22Rv1 (cell line): ENCODE results near the gene MDH2.
"Not testable (repeated sequence)": the region's sequence is repeated elsewhere in the genome, so short reads cannot be mapped to it uniquely, and the experiment has no call there.

Experiments used
- H3K27ac ChIP-seq: fragments of 450-650 bp; 2 replicates; pipeline ENCODE4 v1.5.1; 2017
- CTCF ChIP-seq: fragments of 450-650 bp; IDR thresholded peaks from 2 replicates; pipeline ENCODE4 v1.5.1; 2017; ENCODE audit warnings: mild to moderate bottlenecking
- ZFX ChIP-seq: fragments of 450-650 bp; IDR thresholded peaks from 2 replicates; pipeline ENCODE4 v1.6.1; 2017; ENCODE audit warnings: antibody characterized with exemption, borderline replicate concordance

MDH2 gene

GRCh38 chr7:76029682-76030081 is 18.2 kb upstream of the MDH2 start:
- peak; percentile 22; the same call in 1 of the 2 replicates for TF ChIP-seq CTCF
- not testable (repeated sequence) for H3K27ac ChIP-seq

DNA sequence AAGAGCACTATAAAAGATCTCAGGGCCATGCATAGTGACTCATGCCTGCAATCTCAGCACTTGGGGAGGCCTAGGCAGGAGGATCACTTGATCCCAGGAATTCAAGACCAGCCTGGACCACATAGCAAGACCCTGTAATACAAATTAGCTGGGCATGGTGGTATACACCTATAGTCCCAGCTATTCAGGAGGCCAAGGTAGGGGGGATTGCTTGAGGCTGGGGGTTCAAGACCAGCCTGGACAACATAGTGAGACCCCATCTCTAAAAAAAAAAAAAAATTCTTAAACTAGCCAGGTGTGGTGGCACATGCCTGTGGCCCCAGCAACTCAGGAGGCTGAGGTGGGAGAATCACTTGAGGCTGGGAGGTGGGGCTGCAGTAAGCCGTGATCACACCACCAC is 15.9 kb upstream of the MDH2 start:
- TF ChIP-seq ZFX = no peak
- no peak for TF ChIP-seq CTCF
- no peak overlapping the region for H3K27ac ChIP-seq

DNA sequence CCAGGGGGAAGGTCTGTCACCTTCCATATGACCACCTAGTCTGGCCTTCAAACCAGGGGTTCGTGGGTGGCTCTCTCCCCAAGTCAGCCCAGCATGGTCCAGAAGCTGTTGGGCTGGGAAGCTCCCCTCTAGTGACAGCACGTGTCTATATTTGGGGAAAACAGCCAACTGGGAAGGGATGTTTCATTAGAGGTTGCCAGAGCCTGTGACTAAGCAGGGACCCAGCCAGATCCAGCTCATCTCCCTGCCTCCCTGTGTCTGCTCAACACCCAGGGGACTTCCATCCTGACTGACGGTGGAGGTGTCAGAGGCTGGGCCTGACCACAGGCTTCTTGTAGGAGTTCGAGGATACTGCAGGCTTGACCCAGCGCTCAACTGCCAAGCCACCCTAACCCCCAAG is 10.6 kb upstream of the MDH2 start:
- no peak for TF ChIP-seq CTCF
- TF ChIP-seq ZFX = no peak
- H3K27ac ChIP-seq = no peak overlapping the region

- no peak overlapping the region for H3K27ac ChIP-seq
- TF ChIP-seq CTCF (no peak), ZFX (no peak)
Observed at GRCh38 chr7:76040126-76040525, 7.8 kb upstream of the MDH2 start.

- H3K27ac ChIP-seq = no peak overlapping the region
- TF ChIP-seq CTCF (no peak), ZFX (no peak)
Observed at GRCh38 chr7:76044375-76044865, 3.5 kb upstream of the MDH2 start.

- peak overlapping the region; percentile 95 for H3K27ac ChIP-seq
- TF ChIP-seq ZFX (no peak), CTCF (no peak)
Observed at GRCh38 chr7:76047305-76047810, 548 bp upstream of the MDH2 start.

DNA sequence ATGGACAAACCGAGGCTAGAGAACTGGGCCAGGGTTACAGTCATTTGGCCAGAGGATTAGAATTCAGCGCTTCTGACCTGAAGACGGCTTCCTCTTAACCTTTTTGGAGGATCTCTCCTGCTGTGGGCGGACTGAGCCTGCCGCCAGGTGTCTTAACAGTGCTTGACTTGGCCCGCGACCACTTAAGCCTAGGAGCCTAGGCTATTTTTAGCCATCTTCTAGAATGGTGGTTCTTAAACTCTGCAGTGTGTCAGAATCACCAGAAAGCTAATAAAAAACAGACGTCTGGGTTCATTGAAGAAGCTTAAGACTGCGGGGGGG is 722 bp downstream of the MDH2 start:
- peak overlapping the region; percentile 95 for H3K27ac ChIP-seq
- TF ChIP-seq ZFX (no peak), CTCF (peak; percentile 28; the same call in 1 of the 2 replicates)
